CD4-positive, alpha-beta T cell treated with Interleukin-1 beta for 1 hour (primary cell): ENCODE measurements around the gene AGK.
A peak's percentile ranks its signal among the peaks of the same experiment; 100 is the strongest.
"Not testable (repeated sequence)": the region's sequence is repeated elsewhere in the genome, so short reads cannot be mapped to it uniquely, and the experiment has no call there.

Experiments used
- DNase-seq, 2 donors: peaks; one replicate each; pipeline ENCODE4 v3.0.0-alpha.2; 2020 to 2022

AGK gene

GRCh38 chr7:141590071-141590470 is 38.9 kb downstream of the AGK start:
- no peak for DNase-seq

- peak in 1 of 2 donors; percentile 14 for DNase-seq
Measured at GRCh38 chr7:141590666-141591065, 39.5 kb downstream of the AGK start.

GRCh38 chr7:141593134-141593533 is 41.9 kb downstream of the AGK start:
- no peak for DNase-seq

GRCh38 chr7:141597966-141598365 is 46.8 kb downstream of the AGK start:
- DNase-seq = no peak

- DNase-seq = no peak
Measured at GRCh38 chr7:141598408-141598807, 47.2 kb downstream of the AGK start.

- no peak for DNase-seq
Measured at GRCh38 chr7:141600168-141601006, 49.2 kb downstream of the AGK start.

GRCh38 chr7:141609576-141609975 is 58.4 kb downstream of the AGK start:
- DNase-seq = no peak

- DNase-seq = no peak
Measured at GRCh38 chr7:141610671-141611070, 59.5 kb downstream of the AGK start.

GRCh38 chr7:141612861-141613260 is 61.7 kb downstream of the AGK start:
- no peak for DNase-seq

- DNase-seq = no peak
Measured at GRCh38 chr7:141617280-141617679, 66.1 kb downstream of the AGK start.

- no peak for DNase-seq
Measured at GRCh38 chr7:141619745-141620144, 68.5 kb downstream of the AGK start.

GRCh38 chr7:141624763-141625162 is 73.6 kb downstream of the AGK start:
- no peak for DNase-seq

GRCh38 chr7:141630621-141631020 is 79.4 kb downstream of the AGK start:
- DNase-seq = no peak

- DNase-seq = no peak
Measured at GRCh38 chr7:141631525-141631924, 80.3 kb downstream of the AGK start.

- DNase-seq = no peak
Measured at GRCh38 chr7:141634065-141634464, 82.9 kb downstream of the AGK start.

GRCh38 chr7:141636053-141636452 is 84.8 kb downstream of the AGK start:
- no peak for DNase-seq

- no peak for DNase-seq
Measured at GRCh38 chr7:141640239-141640840, 89.1 kb downstream of the AGK start.

GRCh38 chr7:141641876-141642275 is 90.7 kb downstream of the AGK start:
- DNase-seq = no peak

- DNase-seq = no peak
Measured at GRCh38 chr7:141645188-141645587, 94.0 kb downstream of the AGK start.

- no peak for DNase-seq
Measured at GRCh38 chr7:141646826-141647480, 95.7 kb downstream of the AGK start.

GRCh38 chr7:141647701-141648100 is 96.5 kb downstream of the AGK start:
- DNase-seq = not testable (repeated sequence)

- DNase-seq = no peak
Measured at GRCh38 chr7:141648276-141649114, 97.3 kb downstream of the AGK start.
